Measurements from ENCODE around the gene BRD4.
"Not testable (repeated sequence)": the region's sequence is repeated elsewhere in the genome, so short reads cannot be mapped to it uniquely, and the experiment has no call there.

The BRD4 gene

GRCh38 chr19:15358918-15359317 is 26.6 kb upstream of the BRD4 start:
- no peak overlapping the region for H3K4me3 ChIP-seq (ENCODE audit: low read length)
- no peak for DNase-seq (ENCODE audit: low read depth)
- TF ChIP-seq, protein P1, sequence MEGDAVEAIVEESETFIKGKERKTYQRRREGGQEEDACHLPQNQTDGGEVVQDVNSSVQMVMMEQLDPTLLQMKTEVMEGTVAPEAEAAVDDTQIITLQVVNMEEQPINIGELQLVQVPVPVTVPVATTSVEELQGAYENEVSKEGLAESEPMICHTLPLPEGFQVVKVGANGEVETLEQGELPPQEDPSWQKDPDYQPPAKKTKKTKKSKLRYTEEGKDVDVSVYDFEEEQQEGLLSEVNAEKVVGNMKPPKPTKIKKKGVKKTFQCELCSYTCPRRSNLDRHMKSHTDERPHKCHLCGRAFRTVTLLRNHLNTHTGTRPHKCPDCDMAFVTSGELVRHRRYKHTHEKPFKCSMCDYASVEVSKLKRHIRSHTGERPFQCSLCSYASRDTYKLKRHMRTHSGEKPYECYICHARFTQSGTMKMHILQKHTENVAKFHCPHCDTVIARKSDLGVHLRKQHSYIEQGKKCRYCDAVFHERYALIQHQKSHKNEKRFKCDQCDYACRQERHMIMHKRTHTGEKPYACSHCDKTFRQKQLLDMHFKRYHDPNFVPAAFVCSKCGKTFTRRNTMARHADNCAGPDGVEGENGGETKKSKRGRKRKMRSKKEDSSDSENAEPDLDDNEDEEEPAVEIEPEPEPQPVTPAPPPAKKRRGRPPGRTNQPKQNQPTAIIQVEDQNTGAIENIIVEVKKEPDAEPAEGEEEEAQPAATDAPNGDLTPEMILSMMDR (IDR thresholded peaks at IDR 0.05; ENCODE audit: insufficient read depth, low read depth, low read length, missing control alignments), result no peak

GRCh38 chr19:15357906-15358305 is 25.6 kb upstream of the BRD4 start:
- no peak overlapping the region for H3K4me3 ChIP-seq (ENCODE audit: low read length)
- no peak for DNase-seq (ENCODE audit: low read depth)
- TF ChIP-seq, protein P1 (IDR thresholded peaks at IDR 0.05; ENCODE audit: insufficient read depth, low read depth, low read length, missing control alignments), result no peak

DNA sequence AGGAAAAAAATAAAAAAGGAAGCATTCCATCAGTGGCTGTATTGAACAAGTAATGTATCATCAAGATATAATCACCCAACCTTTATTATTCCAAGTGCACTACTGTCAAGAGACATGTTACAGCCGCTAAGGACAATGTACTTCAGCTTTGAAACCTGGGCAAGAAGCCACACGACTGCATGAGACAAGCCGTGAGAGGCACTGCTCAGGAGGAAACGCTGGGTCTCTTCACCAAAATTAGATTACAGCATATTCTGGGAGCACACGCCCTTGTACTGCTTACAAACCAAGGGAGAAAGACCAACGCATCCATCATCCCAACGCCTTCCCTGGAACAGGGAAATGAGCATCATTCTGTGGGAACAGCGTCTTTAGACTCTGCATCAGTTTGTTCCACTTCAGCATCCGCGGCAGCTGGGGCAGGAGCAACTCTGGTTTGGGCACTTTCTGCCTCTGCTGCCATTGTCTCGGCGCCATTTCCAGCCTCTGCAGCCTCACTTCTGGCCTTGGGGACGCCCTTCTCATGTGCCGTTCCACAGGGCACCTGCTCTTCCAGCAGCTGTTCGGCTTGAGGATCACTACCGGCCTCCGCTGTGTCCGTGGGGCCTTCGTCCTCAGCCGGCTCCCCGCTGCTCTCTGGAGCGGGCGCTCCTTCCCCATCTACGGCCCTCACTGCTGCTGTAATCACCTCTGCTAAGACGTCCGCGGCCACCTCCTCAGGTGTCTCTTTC is 22.4 kb upstream of the BRD4 start:
- no peak overlapping the region for H3K4me3 ChIP-seq (ENCODE audit: low read length)
- DNase-seq (ENCODE audit: low read depth), result no peak
- TF ChIP-seq, protein P1 (IDR thresholded peaks at IDR 0.05; ENCODE audit: insufficient read depth, low read depth, low read length, missing control alignments), result no peak

DNA sequence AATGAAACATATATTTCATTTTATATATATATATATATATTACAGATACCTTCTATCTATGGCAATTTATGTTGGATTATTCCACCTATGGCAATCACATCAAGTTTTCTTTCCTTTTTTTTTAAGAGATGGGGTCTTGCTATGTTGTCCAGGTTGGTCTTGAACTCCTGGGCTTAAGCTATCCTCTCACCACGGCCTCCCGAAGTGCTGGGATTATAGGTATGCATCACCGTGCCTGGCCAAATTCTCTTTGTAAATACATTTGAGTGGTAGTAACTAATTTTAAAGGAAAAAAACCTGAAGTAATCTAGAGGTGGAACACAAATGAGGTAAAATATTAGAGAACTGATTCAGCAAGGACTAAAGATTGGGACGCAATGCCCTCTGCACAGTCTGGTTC is 21.6 kb upstream of the BRD4 start:
- TF ChIP-seq, protein P1 (IDR thresholded peaks at IDR 0.05; ENCODE audit: insufficient read depth, low read depth, low read length, missing control alignments), result no peak
- H3K4me3 ChIP-seq (ENCODE audit: low read length), result no peak overlapping the region
- DNase-seq (ENCODE audit: low read depth), result no peak

- H3K4me3 ChIP-seq (ENCODE audit: low read length); DNase-seq (ENCODE audit: low read depth): not testable (repeated sequence)
Observed at GRCh38 chr19:15352535-15352934, 20.2 kb upstream of the BRD4 start.

DNA sequence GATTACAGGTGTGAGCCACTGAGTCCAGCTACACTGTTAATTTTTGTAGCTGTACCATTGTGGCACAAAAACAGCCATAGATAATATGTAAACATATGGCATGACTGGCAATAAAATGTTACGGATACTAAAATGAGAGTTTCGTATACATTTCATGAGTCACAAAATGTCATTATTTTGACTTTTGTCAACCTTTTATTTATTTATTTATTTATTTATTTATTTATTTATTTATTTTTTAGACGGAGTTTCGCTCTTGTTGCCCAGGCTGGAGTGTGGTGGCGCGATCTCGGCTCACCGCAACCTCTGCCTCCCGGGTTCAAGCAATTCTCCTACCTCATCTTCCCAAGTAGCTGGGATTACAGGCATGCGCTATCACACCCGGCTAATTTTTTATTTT is 9.0 kb upstream of the BRD4 start:
- DNase-seq (ENCODE audit: low read depth), result not testable (repeated sequence)

GRCh38 chr19:15340086-15340485 is 7.7 kb upstream of the BRD4 start:
- no peak overlapping the region for H3K4me3 ChIP-seq (ENCODE audit: low read length)
- no peak for DNase-seq (ENCODE audit: low read depth)
- TF ChIP-seq, protein P1 (IDR thresholded peaks at IDR 0.05; ENCODE audit: insufficient read depth, low read depth, low read length, missing control alignments), result no peak

More for the DNA sequence above, 9.0 kb upstream of the BRD4 start:
- not testable (repeated sequence) for H3K4me3 ChIP-seq (ENCODE audit: low read length)

DNA sequence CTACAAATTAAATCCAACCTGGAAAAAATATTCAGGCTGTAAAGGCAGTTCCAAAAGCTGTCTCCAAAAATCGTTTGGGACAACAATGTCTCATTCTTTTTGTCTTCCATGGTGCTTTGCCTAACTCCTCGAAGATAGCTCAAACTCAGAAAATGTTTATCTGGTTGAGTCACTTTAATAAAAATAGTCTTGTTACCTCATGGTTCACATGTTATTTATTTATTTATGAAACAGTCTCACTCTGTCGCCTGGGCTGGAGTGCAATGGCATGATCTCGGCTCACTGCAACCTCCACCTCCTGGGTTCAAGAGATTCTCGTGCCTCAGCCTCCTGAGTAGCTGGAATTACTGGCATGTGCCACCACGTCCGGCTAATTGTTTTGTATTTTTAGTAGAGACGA is 4.9 kb upstream of the BRD4 start:
- H3K4me3 ChIP-seq (ENCODE audit: low read length), result no peak overlapping the region
- TF ChIP-seq, protein P1 (IDR thresholded peaks at IDR 0.05; ENCODE audit: insufficient read depth, low read depth, low read length, missing control alignments), result no peak
- DNase-seq (ENCODE audit: low read depth), result no peak

- H3K4me3 ChIP-seq (ENCODE audit: low read length); DNase-seq (ENCODE audit: low read depth): not testable (repeated sequence)
Observed at GRCh38 chr19:15335992-15336391, 3.7 kb upstream of the BRD4 start.

Data from epithelial cell of esophagus (primary cell).